HL-60 (cell line): Measurements from ENCODE around the gene FRZB.

Source experiments
- CTCF ChIP-seq: IDR thresholded peaks from one replicate; pipeline ENCODE4 v1.5.1; 2011; ENCODE audit warnings: low read length, control low read depth, inconsistent platforms; ENCODE audit not compliant: insufficient read depth
- GABPA ChIP-seq: IDR thresholded peaks from 2 replicates; pipeline ENCODE4 v1.6.1; 2012; ENCODE audit warnings: low read depth
- POLR2AphosphoS5 ChIP-seq: IDR thresholded peaks from 2 replicates; pipeline ENCODE4 v1.6.1; 2012; ENCODE audit warnings: low read depth

- TF ChIP-seq CTCF (no peak), GABPA (no peak), POLR2AphosphoS5 (no peak)
These were observed 48.9 kb downstream of the FRZB start for GRCh38 chr2:182817558-182817957.
